ENCODE measurements around the gene HSD17B10. TPM values are rescaled to one million over a fixed set of nuclear protein-coding genes. Genes with fewer than 3 reads are reported as not detected.

Gene HSD17B10
- polyA plus RNA-seq, 1 donor from 2014 or later: 112 TPM

GRCh38 chrX:53452812-53453211, 18.6 kb upstream of the HSD17B10 start:
- Histone ChIP-seq H3F3A (ENCODE audit: insufficient read depth, low read length, poor library complexity, severe bottlenecking) (no peaks in the 10 kb centered on the region), H3K27me3 (ENCODE audit: insufficient read depth, low read depth, low read length) (no peaks in the 10 kb centered on the region), H3K9ac (ENCODE audit: low read length) (no peak overlapping the region), H3K27ac (ENCODE audit: low read length) (no peak overlapping the region), H3K9me3 (ENCODE audit: low read length) (no peaks in the 10 kb centered on the region), H3K4me3 (ENCODE audit: low read length) (no peak overlapping the region), H2AFZ (ENCODE audit: low read depth, low read length) (no peak overlapping the region), H3K36me3 (ENCODE audit: insufficient read depth, low read length) (no peaks in the 10 kb centered on the region), H3K4me2 (ENCODE audit: low read length) (no peak overlapping the region), H4K20me1 (ENCODE audit: insufficient read depth) (no peaks in the 10 kb centered on the region), H3K9me2 (ENCODE audit: insufficient read depth, low read length) (no peaks in the 10 kb centered on the region), H3K79me2 (replicated peaks; ENCODE audit: insufficient read depth, low read length) (no peaks in the 10 kb centered on the region)
- TF ChIP-seq CTCF (IDR thresholded peaks at IDR 0.05; ENCODE audit: poor library complexity, severe bottlenecking) (no peak), SMC3 (conservative IDR thresholded peaks at IDR 0.05; ENCODE audit: poor library complexity) (no peak), RAD21 (conservative IDR thresholded peaks at IDR 0.05) (no peak), POLR2AphosphoS5 (IDR thresholded peaks at IDR 0.05) (no peak), MXI1 (conservative IDR thresholded peaks at IDR 0.05; ENCODE audit: poor library complexity, severe bottlenecking) (no peak), EP300 (conservative IDR thresholded peaks at IDR 0.05; ENCODE audit: poor library complexity, severe bottlenecking) (no peak)

- Histone ChIP-seq H3K79me2 (replicated peaks; ENCODE audit: insufficient read depth, low read length) (no peaks in the 10 kb centered on the region), H3K27ac (ENCODE audit: low read length) (no peak overlapping the region), H3K4me2 (ENCODE audit: low read length) (no peak overlapping the region), H3K9me2 (ENCODE audit: insufficient read depth, low read length) (no peaks in the 10 kb centered on the region), H3K9me3 (ENCODE audit: low read length) (no peaks in the 10 kb centered on the region), H3K27me3 (ENCODE audit: insufficient read depth, low read depth, low read length) (no peaks in the 10 kb centered on the region), H3K9ac (ENCODE audit: low read length) (no peak overlapping the region), H3K4me3 (ENCODE audit: low read length) (no peak overlapping the region), H4K20me1 (ENCODE audit: insufficient read depth) (no peaks in the 10 kb centered on the region), H3K36me3 (ENCODE audit: insufficient read depth, low read length) (no peaks in the 10 kb centered on the region), H3F3A (ENCODE audit: insufficient read depth, low read length, poor library complexity, severe bottlenecking) (no peaks in the 10 kb centered on the region), H2AFZ (ENCODE audit: low read depth, low read length) (no peak overlapping the region)
- TF ChIP-seq REST (IDR thresholded peaks at IDR 0.05; ENCODE audit: borderline replicate concordance): no peak
- TF ChIP-seq POLR2AphosphoS5 (IDR thresholded peaks at IDR 0.05): no peak
- no peak for TF ChIP-seq CTCF (IDR thresholded peaks at IDR 0.05; ENCODE audit: poor library complexity, severe bottlenecking)
- no peak for TF ChIP-seq EZH2 (IDR thresholded peaks at IDR 0.05; ENCODE audit: borderline replicate concordance, insufficient read depth, low read length, poor library complexity, severe bottlenecking)
- no peak for TF ChIP-seq EP300 (conservative IDR thresholded peaks at IDR 0.05; ENCODE audit: poor library complexity, severe bottlenecking)
- no peak for TF ChIP-seq MXI1 (conservative IDR thresholded peaks at IDR 0.05; ENCODE audit: poor library complexity, severe bottlenecking)
- TF ChIP-seq TAF1 (IDR thresholded peaks at IDR 0.05; ENCODE audit: low read depth): no peak
- no peak for TF ChIP-seq RAD21 (conservative IDR thresholded peaks at IDR 0.05)
- no peak for TF ChIP-seq SMC3 (conservative IDR thresholded peaks at IDR 0.05; ENCODE audit: poor library complexity)
Observed at GRCh38 chrX:53449632-53450031, 15.5 kb upstream of the HSD17B10 start.
